ENCODE measurements around the gene ITGAX. TPM values are rescaled to one million over a fixed set of nuclear protein-coding genes. Genes with fewer than 3 reads are reported as not detected.

Gene ITGAX
- total RNA-seq, 2 experiments from 2014 or later = 22.7 to 25.0 TPM

- peak; percentile 87 for ATAC-seq
- no peak overlapping the region for H3K4me3 Mint-ChIP-seq
- DNase-seq = peak; percentile 80
- no peaks in the 10 kb centered on the region for H3K9me3 Mint-ChIP-seq (ENCODE audit: insufficient read depth)
- peaks cover 11% of the 10 kb centered on the region for H3K36me3 Mint-ChIP-seq (ENCODE audit: low read depth)
- CTCF ChIA-PET = interaction anchor here (0.6 to 3.6 kb wide), 41 partner anchors 8 to 486 kb away, joined by 3 to 35 read pairs (median 5); partner anchors contain the start of genes ARMC5, COX6A2, ITGAD and ITGAX
- POLR2A ChIA-PET = interaction anchor here (0.5 kb wide), 1 partner anchor 97 kb away, joined by 3 read pairs; no protein-coding TSS in a partner anchor
- peaks cover 8% of the 10 kb centered on the region for H3K27me3 Mint-ChIP-seq (ENCODE audit: low read depth)
- H3K27ac Mint-ChIP-seq = no peak overlapping the region
- H3K4me1 Mint-ChIP-seq (ENCODE audit: low read depth) = peaks cover 38% of the 10 kb centered on the region
Measured at GRCh38 chr16:31382485-31383161, 27.6 kb downstream of the ITGAX start.

DNA sequence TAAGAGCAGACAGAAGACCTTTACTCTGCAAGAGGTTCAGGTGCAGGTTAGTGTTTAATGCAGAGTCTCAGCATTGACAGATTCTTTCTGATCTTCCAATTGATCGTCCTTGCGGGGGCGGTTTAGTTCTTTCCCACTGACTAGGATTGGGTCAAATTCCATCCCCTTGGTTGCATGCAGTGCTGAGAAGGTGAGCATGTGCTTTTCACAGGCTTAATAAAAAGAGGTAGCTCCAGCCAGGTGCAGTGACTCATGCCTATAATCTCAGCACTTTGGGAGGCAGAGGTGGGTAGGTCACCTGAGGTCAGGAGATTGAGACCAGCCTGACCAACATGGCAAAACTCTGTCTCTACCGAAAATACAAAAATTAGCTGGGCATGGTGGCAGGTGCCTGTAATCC is 30.7 kb downstream of the ITGAX start:
- H3K4me1 Mint-ChIP-seq (ENCODE audit: low read depth) = peaks cover 37% of the 10 kb centered on the region
- ChIA-PET POLR2A (no interaction called here), CTCF (interaction anchor here (0.7 to 2.2 kb wide), 9 partner anchors 10 to 483 kb away, joined by 3 to 7 read pairs (median 4); partner anchors contain the start of gene ZNF843)
- H3K27ac Mint-ChIP-seq = no peak overlapping the region
- peaks cover 9% of the 10 kb centered on the region for H3K36me3 Mint-ChIP-seq (ENCODE audit: low read depth)
- DNase-seq = no peak
- H3K9me3 Mint-ChIP-seq (ENCODE audit: insufficient read depth) = no peaks in the 10 kb centered on the region
- H3K27me3 Mint-ChIP-seq (ENCODE audit: low read depth) = peaks cover 20% of the 10 kb centered on the region
- no peak for ATAC-seq
- no peak overlapping the region for H3K4me3 Mint-ChIP-seq

GRCh38 chr16:31386157-31386984 is 31.4 kb downstream of the ITGAX start:
- DNase-seq = no peak
- H3K27me3 Mint-ChIP-seq (ENCODE audit: low read depth) = peaks cover 22% of the 10 kb centered on the region
- peaks cover 7% of the 10 kb centered on the region for H3K36me3 Mint-ChIP-seq (ENCODE audit: low read depth)
- POLR2A ChIA-PET = interaction anchor here (0.7 to 1.6 kb wide), 3 partner anchors 19 to 207 kb away, joined by 3 read pairs; partner anchors contain the start of gene FUS
- H3K9me3 Mint-ChIP-seq (ENCODE audit: insufficient read depth) = no peaks in the 10 kb centered on the region
- H3K27ac Mint-ChIP-seq = no peak overlapping the region
- CTCF ChIA-PET = interaction anchor here (0.7 to 2.2 kb wide), 7 partner anchors 9 to 482 kb away, joined by 3 to 7 read pairs (median 4); partner anchors contain the start of gene ZNF843
- H3K4me1 Mint-ChIP-seq (ENCODE audit: low read depth) = peaks cover 37% of the 10 kb centered on the region
- no peak overlapping the region for H3K4me3 Mint-ChIP-seq
- peak; percentile 27 for ATAC-seq

DNA sequence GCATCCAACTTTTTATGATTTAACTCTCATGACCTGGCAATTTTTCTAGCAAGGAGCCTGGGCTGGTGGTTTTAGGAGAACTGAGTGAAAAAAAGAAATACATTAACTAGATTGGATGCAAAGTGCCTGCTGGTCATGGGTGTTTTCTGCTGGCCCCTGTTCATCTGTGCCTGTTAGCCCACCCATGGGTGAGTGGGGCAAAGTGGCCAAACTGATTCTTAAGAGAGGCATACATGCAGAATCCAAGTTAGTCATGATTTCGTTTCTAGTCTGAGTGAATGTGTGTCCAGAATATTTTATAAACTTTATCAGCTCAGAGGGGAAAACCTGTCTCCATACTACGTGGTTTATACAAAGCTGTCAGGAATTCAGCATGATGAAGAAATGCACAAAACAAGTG is 33.6 kb downstream of the ITGAX start:
- no peak for ATAC-seq
- Mint-ChIP-seq H3K4me3 (no peak overlapping the region), H3K9me3 (ENCODE audit: insufficient read depth) (no peaks in the 10 kb centered on the region), H3K27me3 (ENCODE audit: low read depth) (peaks cover 22% of the 10 kb centered on the region), H3K36me3 (ENCODE audit: low read depth) (no peaks in the 10 kb centered on the region), H3K4me1 (ENCODE audit: low read depth) (peaks cover 33% of the 10 kb centered on the region), H3K27ac (no peak overlapping the region)
- ChIA-PET CTCF (no interaction called here), POLR2A (no interaction called here)
- DNase-seq = no peak

GRCh38 chr16:31390504-31391041 is 35.6 kb downstream of the ITGAX start:
- Mint-ChIP-seq H3K36me3 (ENCODE audit: low read depth) (no peaks in the 10 kb centered on the region), H3K4me3 (no peak overlapping the region), H3K27me3 (ENCODE audit: low read depth) (peaks cover 22% of the 10 kb centered on the region), H3K27ac (no peak overlapping the region), H3K4me1 (ENCODE audit: low read depth) (peaks cover 27% of the 10 kb centered on the region), H3K9me3 (ENCODE audit: insufficient read depth) (no peaks in the 10 kb centered on the region)
- CTCF ChIA-PET = interaction anchor here (0.6 to 1.0 kb wide), 3 partner anchors 8 to 85 kb away, joined by 3 read pairs; no protein-coding TSS in a partner anchor
- no peak for ATAC-seq
- POLR2A ChIA-PET = interaction anchor here (0.6 kb wide), 1 partner anchor 25 kb away, joined by 3 read pairs; no protein-coding TSS in a partner anchor
- DNase-seq = no peak

- Mint-ChIP-seq H3K9me3 (ENCODE audit: insufficient read depth) (no peaks in the 10 kb centered on the region), H3K27me3 (ENCODE audit: low read depth) (peaks cover 14% of the 10 kb centered on the region), H3K36me3 (ENCODE audit: low read depth) (peaks cover 4% of the 10 kb centered on the region), H3K4me3 (no peak within 1 kb of the TSS), H3K27ac (no peak within 1 kb of the TSS), H3K4me1 (ENCODE audit: low read depth) (peaks cover 28% of the 10 kb centered on the region)
- DNase-seq (no peak), ATAC-seq (no peak)
- ChIA-PET CTCF (interaction anchor here (1.5 kb wide), 1 partner anchor 10 kb away, joined by 5 read pairs; no protein-coding TSS in a partner anchor), POLR2A (no interaction called here)
Measured at GRCh38 chr16:31393056-31393455, 38.1 kb downstream of the ITGAX start, which contains the start of gene ITGAD. ITGAD (plus strand) TSS chr16:31393335; CDS start chr16:31393361, 26 bp downstream.

- DNase-seq = no peak
- Mint-ChIP-seq H3K36me3 (ENCODE audit: low read depth) (peaks cover 25% of the 10 kb centered on the region), H3K27me3 (ENCODE audit: low read depth) (peaks cover 3% of the 10 kb centered on the region), H3K4me3 (no peak overlapping the region), H3K4me1 (ENCODE audit: low read depth) (peaks cover 50% of the 10 kb centered on the region), H3K27ac (peak overlapping the region; percentile 57), H3K9me3 (ENCODE audit: insufficient read depth) (peaks cover 12% of the 10 kb centered on the region)
- no peak for ATAC-seq
- POLR2A ChIA-PET = no interaction called here
- CTCF ChIA-PET = interaction anchor here (1.3 to 1.9 kb wide), 2 partner anchors 10 to 13 kb away, joined by 3 to 10 read pairs; no protein-coding TSS in a partner anchor
Measured at GRCh38 chr16:31395647-31396046, 40.7 kb downstream of the ITGAX start.

GRCh38 chr16:31397096-31397660 is 42.2 kb downstream of the ITGAX start:
- Mint-ChIP-seq H3K4me1 (ENCODE audit: low read depth) (peaks cover 66% of the 10 kb centered on the region), H3K4me3 (no peak overlapping the region), H3K36me3 (ENCODE audit: low read depth) (peaks cover 25% of the 10 kb centered on the region), H3K9me3 (ENCODE audit: insufficient read depth) (peaks cover 12% of the 10 kb centered on the region), H3K27me3 (ENCODE audit: low read depth) (no peaks in the 10 kb centered on the region), H3K27ac (no peak overlapping the region)
- ChIA-PET POLR2A (no interaction called here), CTCF (interaction anchor here (1.9 kb wide), 1 partner anchor 14 kb away, joined by 10 read pairs; no protein-coding TSS in a partner anchor)
- ATAC-seq (no peak), DNase-seq (no peak)

DNA sequence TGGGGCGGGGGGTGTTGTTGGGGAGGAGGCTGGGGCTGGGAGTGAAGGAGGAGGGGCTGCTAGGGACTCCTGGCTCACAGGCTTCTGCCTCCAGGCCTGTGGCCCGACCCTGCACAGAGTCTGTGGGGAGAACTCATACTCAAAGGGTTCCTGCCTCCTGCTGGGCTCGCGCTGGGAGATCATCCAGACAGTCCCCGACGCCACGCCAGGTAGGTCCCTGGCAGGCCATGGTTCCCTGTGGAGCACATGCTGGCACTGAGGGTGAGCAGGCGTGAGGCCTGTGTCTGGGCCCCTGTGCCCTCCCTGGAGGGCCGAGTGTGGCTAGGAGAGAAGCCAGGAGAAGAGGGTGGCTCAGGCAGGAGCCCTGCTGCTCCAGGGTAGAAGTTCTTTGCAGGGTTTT is 42.7 kb downstream of the ITGAX start:
- ChIA-PET CTCF (no interaction called here), POLR2A (no interaction called here)
- H3K9me3 Mint-ChIP-seq (ENCODE audit: insufficient read depth) = peaks cover 12% of the 10 kb centered on the region
- H3K36me3 Mint-ChIP-seq (ENCODE audit: low read depth) = peaks cover 25% of the 10 kb centered on the region
- H3K27ac Mint-ChIP-seq = peak overlapping the region; percentile 55
- ATAC-seq (no peak), DNase-seq (no peak)
- H3K27me3 Mint-ChIP-seq (ENCODE audit: low read depth) = no peaks in the 10 kb centered on the region
- peaks cover 69% of the 10 kb centered on the region for H3K4me1 Mint-ChIP-seq (ENCODE audit: low read depth)
- no peak overlapping the region for H3K4me3 Mint-ChIP-seq

- Mint-ChIP-seq H3K36me3 (ENCODE audit: low read depth) (peaks cover 25% of the 10 kb centered on the region), H3K4me1 (ENCODE audit: low read depth) (peaks cover 79% of the 10 kb centered on the region), H3K9me3 (ENCODE audit: insufficient read depth) (peaks cover 12% of the 10 kb centered on the region), H3K27me3 (ENCODE audit: low read depth) (no peaks in the 10 kb centered on the region), H3K27ac (peak overlapping the region; percentile 86), H3K4me3 (peak overlapping the region; percentile 16)
- DNase-seq (peak; percentile 75), ATAC-seq (peak; percentile 59)
- POLR2A ChIA-PET = interaction anchor here (0.6 kb wide), 1 partner anchor 161 kb away, joined by 3 read pairs; no protein-coding TSS in a partner anchor
- CTCF ChIA-PET = interaction anchor here (1.3 kb wide), 1 partner anchor 18 kb away, joined by 3 read pairs; no protein-coding TSS in a partner anchor
Measured at GRCh38 chr16:31400191-31400590, 45.2 kb downstream of the ITGAX start.

DNA sequence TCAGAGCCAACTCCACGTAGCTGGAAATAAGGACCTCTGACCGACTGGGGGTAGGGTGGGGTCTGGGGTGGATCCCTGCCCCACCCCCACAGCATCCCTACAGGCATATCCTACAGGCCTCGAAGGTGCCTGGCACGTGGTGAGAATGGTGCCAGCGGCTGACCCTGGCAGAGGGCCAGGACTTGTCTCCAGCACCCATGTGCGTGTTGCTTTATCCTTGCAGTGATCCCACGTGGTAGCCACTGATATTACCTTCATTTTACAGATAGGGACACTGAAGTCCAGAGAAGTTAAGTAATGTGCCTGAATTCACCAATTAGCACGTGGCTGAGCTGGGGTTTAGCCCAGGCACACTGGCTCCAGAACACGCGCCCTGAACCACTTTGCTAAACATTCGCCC is 46.5 kb downstream of the ITGAX start:
- ATAC-seq (no peak), DNase-seq (no peak)
- POLR2A ChIA-PET = no interaction called here
- Mint-ChIP-seq H3K4me1 (ENCODE audit: low read depth) (peaks cover 69% of the 10 kb centered on the region), H3K27me3 (ENCODE audit: low read depth) (no peaks in the 10 kb centered on the region), H3K27ac (no peak overlapping the region), H3K4me3 (no peak overlapping the region), H3K9me3 (ENCODE audit: insufficient read depth) (peaks cover 12% of the 10 kb centered on the region), H3K36me3 (ENCODE audit: low read depth) (peaks cover 25% of the 10 kb centered on the region)
- CTCF ChIA-PET = no interaction called here

Data from activated CD8-positive, alpha-beta T cell treated with anti-CD3 and anti-CD28 coated beads, Interleukin-2, amount 10 ng/mL, durations not matched to agents 7 days and 5 days (primary cell).